ENCODE measurements around the gene CHCHD6.
A peak's percentile ranks its signal among the peaks of the same experiment; 100 is the strongest.

The CHCHD6 gene

DNA sequence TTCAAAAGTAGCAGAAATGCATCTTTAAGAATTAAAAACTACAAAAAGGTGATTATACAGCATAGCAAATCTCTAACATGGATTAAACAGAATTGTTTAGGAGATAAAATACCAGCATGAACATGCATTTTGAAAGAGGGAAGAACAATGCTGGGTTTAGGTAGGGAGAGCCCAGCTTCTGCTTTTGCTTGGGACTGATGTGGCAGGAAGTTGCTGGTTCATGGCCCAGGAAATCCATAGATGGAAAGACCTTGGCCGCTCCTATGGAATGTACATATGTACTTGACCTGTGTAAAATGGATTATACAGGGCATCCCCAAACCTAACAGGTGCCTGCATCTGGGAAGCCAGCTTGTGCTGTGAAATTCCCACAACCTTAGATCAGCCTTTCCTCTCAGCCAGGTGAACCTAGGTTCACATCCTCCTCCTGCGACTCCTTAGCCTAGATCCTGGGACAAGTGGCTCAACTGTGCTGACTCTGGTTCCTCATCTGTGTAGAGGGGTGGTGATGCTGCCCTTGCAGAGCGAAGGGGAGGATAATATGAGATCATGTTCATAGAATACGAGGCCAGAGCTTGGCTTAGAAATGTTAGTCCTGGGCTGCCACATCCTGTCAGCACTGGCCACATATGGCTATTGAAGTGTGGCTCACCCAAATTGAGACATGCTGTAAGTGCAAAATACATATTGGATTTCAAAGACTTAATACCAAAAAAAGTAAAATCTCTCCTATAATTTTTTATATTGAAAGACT lies 231.9 kb downstream of the CHCHD6 start:
- TF ChIP-seq, protein P1, sequence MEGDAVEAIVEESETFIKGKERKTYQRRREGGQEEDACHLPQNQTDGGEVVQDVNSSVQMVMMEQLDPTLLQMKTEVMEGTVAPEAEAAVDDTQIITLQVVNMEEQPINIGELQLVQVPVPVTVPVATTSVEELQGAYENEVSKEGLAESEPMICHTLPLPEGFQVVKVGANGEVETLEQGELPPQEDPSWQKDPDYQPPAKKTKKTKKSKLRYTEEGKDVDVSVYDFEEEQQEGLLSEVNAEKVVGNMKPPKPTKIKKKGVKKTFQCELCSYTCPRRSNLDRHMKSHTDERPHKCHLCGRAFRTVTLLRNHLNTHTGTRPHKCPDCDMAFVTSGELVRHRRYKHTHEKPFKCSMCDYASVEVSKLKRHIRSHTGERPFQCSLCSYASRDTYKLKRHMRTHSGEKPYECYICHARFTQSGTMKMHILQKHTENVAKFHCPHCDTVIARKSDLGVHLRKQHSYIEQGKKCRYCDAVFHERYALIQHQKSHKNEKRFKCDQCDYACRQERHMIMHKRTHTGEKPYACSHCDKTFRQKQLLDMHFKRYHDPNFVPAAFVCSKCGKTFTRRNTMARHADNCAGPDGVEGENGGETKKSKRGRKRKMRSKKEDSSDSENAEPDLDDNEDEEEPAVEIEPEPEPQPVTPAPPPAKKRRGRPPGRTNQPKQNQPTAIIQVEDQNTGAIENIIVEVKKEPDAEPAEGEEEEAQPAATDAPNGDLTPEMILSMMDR (IDR thresholded peaks at IDR 0.05; ENCODE audit: extremely low read depth, insufficient read depth, missing control alignments), result no peak
- DNase-seq (ENCODE audit: low spot score), result no peak
- in situ Hi-C loops (cut with MboI; ENCODE audit: low pct_unique_long_range_greater_than_20kb, low sequenced_read_pairs, unreplicated experiment), result no loop called here

DNA sequence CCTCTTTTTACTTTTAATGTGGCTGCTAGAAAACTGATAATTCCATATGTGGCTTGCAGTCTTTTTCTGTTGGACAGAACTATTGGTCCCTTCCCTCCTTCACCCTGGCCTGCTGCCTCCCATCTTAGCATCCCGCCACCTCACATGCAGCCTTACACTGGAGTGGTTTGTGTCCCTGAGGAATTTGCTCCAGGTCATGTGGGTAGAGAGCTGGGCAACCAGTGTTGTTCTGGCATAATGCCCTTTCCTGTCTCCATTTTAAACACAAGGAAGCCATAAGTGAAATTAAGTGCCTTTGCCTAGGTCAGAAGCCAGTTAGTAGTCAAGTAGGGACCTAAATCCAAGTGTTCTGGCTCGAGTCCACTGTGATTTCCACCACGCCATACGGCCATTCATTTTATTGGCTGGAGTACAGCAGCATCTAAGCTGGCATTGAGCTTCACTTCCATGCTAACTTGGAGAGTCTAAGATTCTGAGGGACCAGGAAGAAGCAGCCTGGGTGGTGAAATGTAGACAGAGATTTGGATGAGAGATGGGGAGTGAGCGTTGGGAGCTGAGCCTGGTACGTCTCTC lies 232.9 kb downstream of the CHCHD6 start:
- TF ChIP-seq, protein P1 (IDR thresholded peaks at IDR 0.05; ENCODE audit: extremely low read depth, insufficient read depth, missing control alignments), result no peak
- in situ Hi-C loops (cut with MboI; ENCODE audit: low pct_unique_long_range_greater_than_20kb, low sequenced_read_pairs, unreplicated experiment), result no loop called here
- DNase-seq (ENCODE audit: low spot score), result no peak

DNA sequence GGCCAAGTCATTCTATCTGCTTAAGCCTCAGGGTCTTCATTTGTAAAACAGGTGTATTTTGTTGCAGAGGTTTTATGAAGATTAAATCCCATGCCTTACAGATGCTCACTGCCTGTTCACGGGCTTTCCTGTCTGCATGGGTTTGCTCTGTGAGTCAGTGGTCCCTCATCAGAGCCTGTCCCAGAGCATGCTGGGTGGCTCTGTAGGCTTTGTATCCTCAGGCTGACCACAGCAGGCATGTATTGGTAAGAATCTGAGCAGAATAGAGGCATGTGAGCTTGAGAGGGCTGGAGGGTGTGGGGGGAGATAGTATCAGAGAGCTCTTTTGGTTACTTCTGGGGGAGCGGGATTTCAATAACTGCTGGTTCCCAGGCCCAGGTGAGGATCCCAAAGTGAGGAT lies 233.5 kb downstream of the CHCHD6 start:
- TF ChIP-seq, protein P1 (IDR thresholded peaks at IDR 0.05; ENCODE audit: extremely low read depth, insufficient read depth, missing control alignments), result no peak
- in situ Hi-C loops (cut with MboI; ENCODE audit: low pct_unique_long_range_greater_than_20kb, low sequenced_read_pairs, unreplicated experiment), result no loop called here
- no peak for DNase-seq (ENCODE audit: low spot score)

DNA sequence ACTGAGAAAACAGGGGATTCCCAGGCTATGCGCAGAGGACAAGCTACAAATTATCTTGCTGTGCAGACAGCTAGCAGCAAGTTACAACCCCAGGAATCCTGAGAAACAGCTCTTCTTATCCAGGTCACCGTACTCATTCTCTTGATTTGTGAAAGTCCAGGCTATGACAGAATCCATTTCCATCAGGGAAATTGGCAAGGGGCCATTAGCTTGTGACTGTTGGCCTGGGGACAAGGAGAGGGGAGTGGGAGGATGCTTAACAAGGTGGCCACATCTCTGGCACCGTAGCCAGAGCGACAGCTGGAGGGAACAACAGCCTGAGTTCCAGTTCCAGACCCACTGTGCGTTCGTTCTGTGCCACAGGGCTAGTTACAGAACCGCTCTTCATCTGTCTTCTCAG lies 233.9 kb downstream of the CHCHD6 start:
- no peak for DNase-seq (ENCODE audit: low spot score)

DNA sequence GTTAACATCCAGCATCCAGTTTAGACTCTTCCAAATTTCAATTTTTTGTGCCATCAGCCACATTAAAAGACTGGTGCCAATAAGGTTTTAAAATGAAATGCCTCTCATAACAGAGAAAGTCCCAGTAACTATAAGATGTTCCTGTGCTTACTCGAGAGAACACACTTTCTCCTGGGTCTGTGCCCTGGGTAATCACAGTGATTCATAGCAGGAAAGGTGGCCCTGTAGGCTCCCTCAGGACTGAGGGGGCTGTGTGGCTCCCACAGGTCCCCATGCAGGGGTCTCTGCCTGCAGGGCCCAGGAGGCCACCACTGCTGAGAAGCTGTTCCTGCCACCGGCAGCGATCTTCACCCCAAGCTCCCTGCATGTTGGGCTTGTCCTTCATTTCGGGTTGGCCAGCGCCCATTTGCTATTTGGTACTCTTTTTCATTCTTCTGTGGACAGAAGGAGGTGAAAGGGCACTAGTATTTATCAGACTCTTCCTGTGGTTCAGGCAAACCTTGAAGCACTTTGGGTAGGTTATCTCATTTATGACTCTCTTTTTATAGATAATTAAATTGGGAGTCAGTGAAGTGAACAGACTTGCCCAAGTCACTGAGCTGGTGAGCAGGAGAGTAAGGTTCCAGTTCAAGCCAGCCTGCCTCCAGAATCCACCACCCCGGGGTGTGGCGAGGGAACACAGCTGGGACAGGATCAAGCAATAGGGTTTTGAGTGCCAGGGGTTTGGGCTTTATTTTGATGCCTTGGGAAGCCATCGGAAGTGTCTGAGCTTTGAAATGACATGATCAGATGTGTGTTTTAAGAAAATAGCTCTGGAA lies 234.7 kb downstream of the CHCHD6 start:
- in situ Hi-C loops (cut with MboI; ENCODE audit: low pct_unique_long_range_greater_than_20kb, low sequenced_read_pairs, unreplicated experiment), result no loop called here
- no peak for DNase-seq (ENCODE audit: low spot score)
- TF ChIP-seq, protein P1 (IDR thresholded peaks at IDR 0.05; ENCODE audit: extremely low read depth, insufficient read depth, missing control alignments), result no peak

More for the DNA sequence above, 233.9 kb downstream of the CHCHD6 start:
- TF ChIP-seq, protein P1 (IDR thresholded peaks at IDR 0.05; ENCODE audit: extremely low read depth, insufficient read depth, missing control alignments), result no peak
- in situ Hi-C loops (cut with MboI; ENCODE audit: low pct_unique_long_range_greater_than_20kb, low sequenced_read_pairs, unreplicated experiment), result no loop called here

DNA sequence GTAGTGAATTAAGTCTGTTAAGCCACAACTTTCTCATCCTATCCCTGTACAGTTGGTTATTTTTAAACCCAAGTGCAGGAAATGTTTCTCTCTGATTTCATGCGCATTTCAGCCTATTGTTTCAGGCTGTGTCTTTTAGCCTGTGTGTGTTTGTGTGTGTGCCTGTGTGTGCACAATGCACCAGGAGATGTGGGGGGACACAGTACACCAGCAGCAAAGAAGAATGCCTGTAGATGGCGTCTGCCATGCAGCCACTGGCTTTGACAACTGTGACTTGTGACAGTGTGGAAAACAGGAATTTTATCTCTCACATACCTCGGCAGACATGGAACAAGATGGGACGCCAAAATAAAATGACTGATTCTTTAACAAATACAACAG lies 235.3 kb downstream of the CHCHD6 start:
- in situ Hi-C loops (cut with MboI; ENCODE audit: low pct_unique_long_range_greater_than_20kb, low sequenced_read_pairs, unreplicated experiment), result no loop called here
- no peak for DNase-seq (ENCODE audit: low spot score)

More for the DNA sequence above, 235.3 kb downstream of the CHCHD6 start:
- TF ChIP-seq, protein P1 (IDR thresholded peaks at IDR 0.05; ENCODE audit: extremely low read depth, insufficient read depth, missing control alignments), result peak; percentile 33
